Stimulated activated CD8-positive, alpha-beta memory T cell treated with anti-CD3 and anti-CD28 coated beads, Interleukin-7, amount 100 ng/mL, for 1 hour (primary cell): ENCODE data around the gene AKAP13.
"Not testable (repeated sequence)": the region's sequence is repeated elsewhere in the genome, so short reads cannot be mapped to it uniquely, and the experiment has no call there.

Experiments used
- DNase-seq, 2 donors: peaks; one replicate each; pipeline ENCODE4 v3.0.0-alpha.2; 2020; ENCODE audit warnings: low read depth in 2 of 2

Gene AKAP13

GRCh38 chr15:85380217-85380811 is at the start of gene AKAP13:
TSS of gene AKAP13 (plus strand) at chr15:85380603. CDS start at chr15:85485721, 105,118 bp downstream.
- peak; percentile 80 to 85 for DNase-seq

GRCh38 chr15:85330901-85331588 is 49.4 kb upstream of the AKAP13 start:
- DNase-seq, result peak; percentile 35 to 36

GRCh38 chr15:85331655-85332285 is 48.6 kb upstream of the AKAP13 start:
- no peak for DNase-seq

GRCh38 chr15:85333132-85333831 is 47.1 kb upstream of the AKAP13 start:
- DNase-seq, result no peak

GRCh38 chr15:85334241-85334640 is 46.2 kb upstream of the AKAP13 start:
- no peak for DNase-seq

GRCh38 chr15:85335193-85335942 is 45.0 kb upstream of the AKAP13 start:
- DNase-seq, result no peak

- no peak for DNase-seq
Measured at GRCh38 chr15:85336880-85337279, 43.5 kb upstream of the AKAP13 start.

- DNase-seq, result no peak
Measured at GRCh38 chr15:85337425-85338074, 42.9 kb upstream of the AKAP13 start.

- no peak for DNase-seq
Measured at GRCh38 chr15:85340321-85340665, 40.1 kb upstream of the AKAP13 start.

GRCh38 chr15:85340852-85341251 is 39.6 kb upstream of the AKAP13 start:
- no peak for DNase-seq

- not testable (repeated sequence) for DNase-seq
Measured at GRCh38 chr15:85342163-85342562, 38.2 kb upstream of the AKAP13 start.

- not testable (repeated sequence) for DNase-seq
Measured at GRCh38 chr15:85343443-85343842, 37.0 kb upstream of the AKAP13 start.

GRCh38 chr15:85344241-85344640 is 36.2 kb upstream of the AKAP13 start:
- not testable (repeated sequence) for DNase-seq

GRCh38 chr15:85344653-85345114 is 35.7 kb upstream of the AKAP13 start:
- not testable (repeated sequence) for DNase-seq

GRCh38 chr15:85345196-85345918 is 35.0 kb upstream of the AKAP13 start:
- not testable (repeated sequence) for DNase-seq

- not testable (repeated sequence) for DNase-seq
Measured at GRCh38 chr15:85346462-85347084, 33.8 kb upstream of the AKAP13 start.

- not testable (repeated sequence) for DNase-seq
Measured at GRCh38 chr15:85347264-85348047, 32.9 kb upstream of the AKAP13 start.

GRCh38 chr15:85348048-85348766 is 32.2 kb upstream of the AKAP13 start:
- DNase-seq, result not testable (repeated sequence)
